ENCODE data around the gene MBNL1. TPM values are rescaled to one million over a fixed set of nuclear protein-coding genes. Genes with fewer than 3 reads are reported as not detected.

Gene MBNL1
- total and polyA plus RNA-seq, 7 experiments from 2014 or later: 371 to 675 (median 497) TPM

GRCh38 chr3:152317956-152318355 is 49.2 kb downstream of the MBNL1 start:
- H3K36me3 ChIP-seq (ENCODE audit: control insufficient read depth in 2 of 3, insufficient read depth in 3 of 3, low read length in 3 of 3): peaks cover 0 to 4% (median 3%) of the 10 kb centered on the region in 3 experiments
- DNase-seq: no peak
- peak overlapping the region; percentile 32 for H3K27ac ChIP-seq (ENCODE audit: low read depth, low read length)
- ChIA-PET POLR2A (interaction anchor here (0.7 to 1.0 kb wide), 3 partner anchors 9 to 124 kb away, joined by 3 to 5 read pairs (median 3); no protein-coding TSS in a partner anchor), CTCF (interaction anchor here (0.7 to 2.9 kb wide), 3 partner anchors 13 to 135 kb away, joined by 3 to 7 read pairs (median 3); no protein-coding TSS in a partner anchor)
- H3K4me3 Mint-ChIP-seq: peak overlapping the region in 8 of 10 donors; percentile 29 to 64 (median 48)
- no peak overlapping the region for H3K4me3 ChIP-seq (ENCODE audit: low read length)
- no peak for ATAC-seq
- H3K36me3 Mint-ChIP-seq: peaks cover 0 to 37% (median 15%) of the 10 kb centered on the region in 5 donors
- H3K9me3 Mint-ChIP-seq: no peaks in the 10 kb centered on the region
- H3K27ac Mint-ChIP-seq: peak overlapping the region in 6 of 9 donors; percentile 48 to 76 (median 56)
- no peaks in the 10 kb centered on the region for H3K9me3 ChIP-seq (ENCODE audit: control insufficient read depth in 2 of 3, low read length in 3 of 3)
- peaks cover 63 to 100% (median 97%) of the 10 kb centered on the region in 7 donors for H3K4me1 Mint-ChIP-seq
- no peaks in the 10 kb centered on the region for H3K27me3 ChIP-seq (ENCODE audit: control insufficient read depth in 2 of 2, insufficient read depth in 2 of 2, low read length in 2 of 2)
- intact Hi-C loops (cut with micrococcal nuclease): loop anchor here (1.0 to 2.0 kb wide), 3 partner anchors 8 to 15 kb away; no protein-coding TSS in a partner anchor
- peaks cover 59 to 67% of the 10 kb centered on the region in 2 donors for H3K4me1 ChIP-seq (ENCODE audit: control insufficient read depth in 2 of 2, insufficient read depth in 2 of 2, low read length in 2 of 2)
- H3K27me3 Mint-ChIP-seq: no peaks in the 10 kb centered on the region

DNA sequence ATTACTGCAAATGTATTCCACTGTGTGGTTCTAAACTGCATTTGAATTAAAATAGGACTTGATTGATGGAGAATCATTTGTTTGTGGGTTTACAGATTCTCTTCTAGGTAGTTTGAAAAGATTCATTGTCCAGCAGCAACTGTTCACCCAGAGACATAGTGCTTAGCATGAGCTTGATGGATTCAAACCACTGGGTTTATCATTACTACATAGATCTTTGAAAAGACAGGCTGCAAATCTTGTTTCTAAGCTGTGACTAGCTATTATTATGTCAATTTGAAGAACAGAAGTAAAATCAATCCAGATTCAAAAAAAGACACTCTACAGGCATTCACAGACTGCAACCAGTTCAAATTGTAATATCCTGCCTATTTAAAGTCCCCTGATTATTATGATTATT is 49.8 kb downstream of the MBNL1 start:
- H3K27me3 ChIP-seq (ENCODE audit: control insufficient read depth in 2 of 2, insufficient read depth in 2 of 2, low read length in 2 of 2): no peaks in the 10 kb centered on the region
- H3K4me3 Mint-ChIP-seq: peak overlapping the region in 8 of 10 donors; percentile 21 to 74 (median 60)
- no peaks in the 10 kb centered on the region for H3K9me3 ChIP-seq (ENCODE audit: control insufficient read depth in 2 of 3, low read length in 3 of 3)
- H3K4me3 ChIP-seq (ENCODE audit: low read length): no peak overlapping the region
- H3K27ac Mint-ChIP-seq: peak overlapping the region in 8 of 9 donors; percentile 25 to 84 (median 68)
- DNase-seq (no peak), ATAC-seq (no peak)
- peaks cover 61 to 96% (median 93%) of the 10 kb centered on the region in 7 donors for H3K4me1 Mint-ChIP-seq
- intact Hi-C loops (cut with micrococcal nuclease): loop anchor here (1.0 to 2.0 kb wide), 3 partner anchors 8 to 16 kb away; no protein-coding TSS in a partner anchor
- peaks cover 0 to 2% (median under 1%) of the 10 kb centered on the region in 3 experiments for H3K36me3 ChIP-seq (ENCODE audit: control insufficient read depth in 2 of 3, insufficient read depth in 3 of 3, low read length in 3 of 3)
- no peaks in the 10 kb centered on the region for H3K9me3 Mint-ChIP-seq
- H3K4me1 ChIP-seq (ENCODE audit: control insufficient read depth in 2 of 2, insufficient read depth in 2 of 2, low read length in 2 of 2): peaks cover 57 to 67% of the 10 kb centered on the region in 2 donors
- peak overlapping the region; percentile 11 for H3K27ac ChIP-seq (ENCODE audit: low read depth, low read length)
- CTCF ChIA-PET: interaction anchor here (2.9 kb wide), 1 partner anchor 135 kb away, joined by 7 read pairs; no protein-coding TSS in a partner anchor
- POLR2A ChIA-PET: interaction anchor here (1.0 kb wide), 1 partner anchor 9 kb away, joined by 5 read pairs; no protein-coding TSS in a partner anchor
- H3K36me3 Mint-ChIP-seq: peaks cover 0 to 33% (median 15%) of the 10 kb centered on the region in 5 donors
- H3K27me3 Mint-ChIP-seq: no peaks in the 10 kb centered on the region

DNA sequence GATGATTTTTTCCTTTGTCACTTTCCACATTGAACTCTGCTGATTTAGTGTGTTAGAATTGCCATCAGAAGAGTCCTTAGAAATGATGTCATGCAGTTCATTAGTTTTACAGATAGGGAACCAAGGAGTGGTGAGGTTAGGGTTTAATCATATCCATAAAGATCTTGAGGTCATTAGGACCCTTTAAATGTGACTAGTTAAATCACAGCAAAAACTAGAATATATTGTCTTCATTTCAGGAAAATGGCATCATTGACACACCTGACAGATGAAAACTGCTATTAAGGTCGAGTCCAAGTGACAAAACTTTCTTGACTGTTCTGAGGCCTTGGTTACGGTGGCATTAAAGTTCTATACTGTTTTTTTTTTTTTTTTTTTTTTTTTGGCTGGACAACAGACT is 50.5 kb downstream of the MBNL1 start:
- Histone ChIP-seq H3K27ac (ENCODE audit: low read depth, low read length) (peak overlapping the region; percentile 11), H3K4me3 (ENCODE audit: low read length) (no peak overlapping the region), H3K36me3 (ENCODE audit: control insufficient read depth in 2 of 3, insufficient read depth in 3 of 3, low read length in 3 of 3) (no peaks in the 10 kb centered on the region), H3K9me3 (ENCODE audit: control insufficient read depth in 2 of 3, low read length in 3 of 3) (no peaks in the 10 kb centered on the region), H3K4me1 (ENCODE audit: control insufficient read depth in 2 of 2, insufficient read depth in 2 of 2, low read length in 2 of 2) (peaks cover 58 to 64% of the 10 kb centered on the region in 2 donors), H3K27me3 (ENCODE audit: control insufficient read depth in 2 of 2, insufficient read depth in 2 of 2, low read length in 2 of 2) (no peaks in the 10 kb centered on the region)
- Mint-ChIP-seq H3K4me3 (peak overlapping the region in 8 of 10 donors; percentile 21 to 74 (median 60)), H3K9me3 (no peaks in the 10 kb centered on the region), H3K27ac (peak overlapping the region in 8 of 9 donors; percentile 25 to 84 (median 68)), H3K36me3 (peaks cover 0 to 32% (median 16%) of the 10 kb centered on the region in 5 donors), H3K4me1 (peaks cover 61 to 96% (median 93%) of the 10 kb centered on the region in 7 donors), H3K27me3 (no peaks in the 10 kb centered on the region)
- CTCF ChIA-PET: interaction anchor here (2.9 kb wide), 1 partner anchor 136 kb away, joined by 7 read pairs; no protein-coding TSS in a partner anchor
- ATAC-seq: no peak
- intact Hi-C loops (cut with micrococcal nuclease): loop anchor here in 1 of 2 donors (1.0 to 2.0 kb wide), 3 partner anchors 9 to 16 kb away; no protein-coding TSS in a partner anchor
- DNase-seq: no peak
- POLR2A ChIA-PET: interaction anchor here (1.0 to 2.3 kb wide), 2 partner anchors 13 to 115 kb away, joined by 3 to 9 read pairs; no protein-coding TSS in a partner anchor

DNA sequence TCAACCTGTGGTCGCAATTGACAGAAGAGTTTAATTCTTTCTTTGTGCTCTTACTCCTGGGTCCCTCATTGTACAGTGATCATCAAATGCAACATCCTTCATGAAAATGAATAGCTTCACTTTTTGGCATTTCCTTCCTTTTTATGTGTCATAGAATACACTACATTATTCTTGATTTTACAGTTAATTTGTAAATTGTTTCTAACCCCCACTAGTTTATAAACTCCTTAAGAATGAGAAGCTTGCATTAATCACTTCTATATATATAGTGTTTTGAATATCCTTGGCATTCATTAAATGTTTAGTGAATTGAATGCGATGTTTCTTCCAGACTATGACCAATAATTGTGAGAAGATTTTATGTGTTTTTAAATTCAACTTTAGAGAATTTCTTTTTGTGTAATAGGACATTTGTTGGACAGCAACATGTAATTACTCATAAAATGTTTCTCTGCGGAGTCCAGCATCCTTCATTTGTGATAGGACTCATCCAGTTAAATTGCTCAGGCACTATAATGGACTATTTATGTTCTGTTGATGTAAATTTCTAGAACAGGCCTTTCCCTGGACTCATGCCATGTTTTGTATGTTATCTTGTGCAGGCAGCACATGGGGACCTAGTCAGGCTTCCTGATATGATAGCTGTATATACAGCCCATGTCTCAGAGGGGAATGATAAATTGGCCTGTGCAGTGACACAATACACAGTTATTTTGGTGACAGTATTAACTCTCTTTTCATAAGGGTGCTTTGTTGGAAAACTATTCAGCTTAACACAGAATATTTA is 51.3 kb downstream of the MBNL1 start:
- peaks cover 55 to 57% of the 10 kb centered on the region in 2 donors for H3K4me1 ChIP-seq (ENCODE audit: control insufficient read depth in 2 of 2, insufficient read depth in 2 of 2, low read length in 2 of 2)
- Mint-ChIP-seq H3K9me3 (peaks cover 0 to 2% (median 0%) of the 10 kb centered on the region in 11 donors), H3K27me3 (no peaks in the 10 kb centered on the region), H3K4me3 (peak overlapping the region in 9 of 10 donors; percentile 4 to 77 (median 62)), H3K36me3 (peaks cover 1 to 28% (median 14%) of the 10 kb centered on the region in 5 donors), H3K4me1 (peaks cover 59 to 96% (median 93%) of the 10 kb centered on the region in 7 donors), H3K27ac (peak overlapping the region in 7 of 9 donors; percentile 25 to 86 (median 71))
- ATAC-seq (peak; percentile 28), DNase-seq (no peak)
- H3K4me3 ChIP-seq (ENCODE audit: low read length): no peak overlapping the region
- ChIA-PET POLR2A (interaction anchor here (1.0 to 2.3 kb wide), 2 partner anchors 12 to 116 kb away, joined by 3 to 9 read pairs; no protein-coding TSS in a partner anchor), CTCF (interaction anchor here (2.9 kb wide), 1 partner anchor 136 kb away, joined by 7 read pairs; no protein-coding TSS in a partner anchor)
- no peaks in the 10 kb centered on the region for H3K36me3 ChIP-seq (ENCODE audit: control insufficient read depth in 2 of 3, insufficient read depth in 3 of 3, low read length in 3 of 3)
- no peaks in the 10 kb centered on the region for H3K9me3 ChIP-seq (ENCODE audit: control insufficient read depth in 2 of 3, low read length in 3 of 3)
- intact Hi-C loops (cut with micrococcal nuclease): loop anchor here (1.0 to 5.0 kb wide), 5 partner anchors 8 to 33 kb away; no protein-coding TSS in a partner anchor
- peak overlapping the region; percentile 20 for H3K27ac ChIP-seq (ENCODE audit: low read depth, low read length)
- H3K27me3 ChIP-seq (ENCODE audit: control insufficient read depth in 2 of 2, insufficient read depth in 2 of 2, low read length in 2 of 2): no peaks in the 10 kb centered on the region

- ChIA-PET POLR2A (interaction anchor here (0.6 to 2.3 kb wide), 3 partner anchors 11 to 49 kb away, joined by 3 to 9 read pairs (median 3); no protein-coding TSS in a partner anchor), CTCF (no interaction called here)
- Histone ChIP-seq H3K4me3 (ENCODE audit: low read length) (no peak overlapping the region), H3K27ac (ENCODE audit: low read depth, low read length) (peak overlapping the region; percentile 36), H3K9me3 (ENCODE audit: control insufficient read depth in 2 of 3, low read length in 3 of 3) (no peaks in the 10 kb centered on the region), H3K27me3 (ENCODE audit: control insufficient read depth in 2 of 2, insufficient read depth in 2 of 2, low read length in 2 of 2) (no peaks in the 10 kb centered on the region), H3K36me3 (ENCODE audit: control insufficient read depth in 2 of 3, insufficient read depth in 3 of 3, low read length in 3 of 3) (no peaks in the 10 kb centered on the region), H3K4me1 (ENCODE audit: control insufficient read depth in 2 of 2, insufficient read depth in 2 of 2, low read length in 2 of 2) (peaks cover 52% of the 10 kb centered on the region in 2 donors)
- Mint-ChIP-seq H3K27me3 (no peaks in the 10 kb centered on the region), H3K4me3 (peak overlapping the region in 9 of 10 donors; percentile 13 to 63 (median 53)), H3K36me3 (peaks cover 4 to 30% (median 17%) of the 10 kb centered on the region in 5 donors), H3K4me1 (peaks cover 61 to 96% (median 94%) of the 10 kb centered on the region in 7 donors), H3K27ac (peak overlapping the region; percentile 2 to 87 (median 59)), H3K9me3 (peaks cover 0 to 5% (median 0%) of the 10 kb centered on the region in 11 donors)
- intact Hi-C loops (cut with micrococcal nuclease): loop anchor here (1.0 to 5.0 kb wide), 2 partner anchors 8 to 34 kb away; no protein-coding TSS in a partner anchor
- ATAC-seq: no peak
- no peak for DNase-seq
Measured at GRCh38 chr3:152321200-152321954, 52.6 kb downstream of the MBNL1 start.

Data from naive thymus-derived CD4-positive, alpha-beta T cell (primary cell).